ENCODE measurements around the gene CSNK1D.

CSNK1D gene

DNA sequence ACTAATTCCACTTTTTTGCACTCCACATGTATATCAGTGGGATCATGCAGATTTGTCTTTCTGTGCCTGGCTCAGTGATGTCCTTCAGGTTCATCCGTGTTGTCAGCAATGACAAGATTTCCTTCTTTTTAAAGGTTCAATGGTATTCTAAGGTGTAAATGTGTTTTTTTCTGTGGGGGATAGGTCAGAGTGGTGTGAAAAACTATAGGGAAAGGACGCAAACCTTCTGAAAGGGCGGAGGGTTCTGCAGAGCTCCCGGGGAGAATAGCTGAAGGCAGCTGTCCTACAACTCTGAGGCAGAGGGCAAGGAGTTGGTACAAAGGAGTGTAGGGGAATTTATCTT lies 21.9 kb upstream of the CSNK1D start:
- CTCF ChIA-PET = no interaction called here
- peaks cover 3% of the 10 kb centered on the region for H3K27me3 Mint-ChIP-seq
- H3K4me3 Mint-ChIP-seq = no peak overlapping the region
- DNase-seq = no peak
- no peaks in the 10 kb centered on the region for H3K9me3 Mint-ChIP-seq
- peaks cover 75% of the 10 kb centered on the region for H3K4me1 Mint-ChIP-seq
- peak overlapping the region; percentile 22 for H3K27ac Mint-ChIP-seq
- peaks cover 4% of the 10 kb centered on the region for H3K36me3 Mint-ChIP-seq

DNA sequence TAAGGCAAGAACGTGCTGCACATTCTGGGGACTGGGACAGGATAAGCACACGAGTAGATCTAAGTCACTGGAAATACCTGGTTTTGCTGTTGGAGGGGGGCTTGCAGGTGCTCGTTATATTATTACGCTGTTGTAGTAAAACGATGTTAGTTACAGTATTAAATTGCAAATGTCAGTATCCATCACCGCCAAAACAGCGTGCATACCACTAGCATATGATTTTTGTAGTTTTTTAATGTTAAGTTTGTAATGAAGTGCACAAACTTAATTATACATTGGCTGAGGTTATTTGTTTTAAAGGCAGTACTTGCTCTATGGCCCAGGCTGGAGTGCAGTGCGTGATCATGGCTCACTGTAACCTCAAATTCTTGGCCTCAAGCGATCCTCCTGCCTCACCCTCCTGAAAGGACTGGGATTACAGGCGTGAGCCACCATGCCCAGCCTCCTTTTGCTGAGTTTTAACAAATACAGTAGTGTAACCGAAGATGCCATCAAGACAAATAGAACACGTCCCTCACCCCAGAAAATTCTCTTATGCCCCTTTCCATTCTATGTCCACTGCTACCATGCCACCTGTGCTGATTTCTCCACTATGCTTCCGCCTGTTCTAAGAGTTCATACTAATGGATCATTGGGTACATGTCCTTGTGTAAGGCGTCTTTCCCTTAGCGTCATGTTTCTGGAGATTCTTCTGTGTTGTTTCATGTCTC lies 20.7 kb upstream of the CSNK1D start:
- DNase-seq = no peak
- Mint-ChIP-seq H3K27me3 (peaks cover 3% of the 10 kb centered on the region), H3K4me3 (peak overlapping the region; percentile 73), H3K4me1 (peaks cover 63% of the 10 kb centered on the region), H3K9me3 (no peaks in the 10 kb centered on the region), H3K36me3 (peaks cover 4% of the 10 kb centered on the region), H3K27ac (peak overlapping the region; percentile 93)
- CTCF ChIA-PET = no interaction called here

DNA sequence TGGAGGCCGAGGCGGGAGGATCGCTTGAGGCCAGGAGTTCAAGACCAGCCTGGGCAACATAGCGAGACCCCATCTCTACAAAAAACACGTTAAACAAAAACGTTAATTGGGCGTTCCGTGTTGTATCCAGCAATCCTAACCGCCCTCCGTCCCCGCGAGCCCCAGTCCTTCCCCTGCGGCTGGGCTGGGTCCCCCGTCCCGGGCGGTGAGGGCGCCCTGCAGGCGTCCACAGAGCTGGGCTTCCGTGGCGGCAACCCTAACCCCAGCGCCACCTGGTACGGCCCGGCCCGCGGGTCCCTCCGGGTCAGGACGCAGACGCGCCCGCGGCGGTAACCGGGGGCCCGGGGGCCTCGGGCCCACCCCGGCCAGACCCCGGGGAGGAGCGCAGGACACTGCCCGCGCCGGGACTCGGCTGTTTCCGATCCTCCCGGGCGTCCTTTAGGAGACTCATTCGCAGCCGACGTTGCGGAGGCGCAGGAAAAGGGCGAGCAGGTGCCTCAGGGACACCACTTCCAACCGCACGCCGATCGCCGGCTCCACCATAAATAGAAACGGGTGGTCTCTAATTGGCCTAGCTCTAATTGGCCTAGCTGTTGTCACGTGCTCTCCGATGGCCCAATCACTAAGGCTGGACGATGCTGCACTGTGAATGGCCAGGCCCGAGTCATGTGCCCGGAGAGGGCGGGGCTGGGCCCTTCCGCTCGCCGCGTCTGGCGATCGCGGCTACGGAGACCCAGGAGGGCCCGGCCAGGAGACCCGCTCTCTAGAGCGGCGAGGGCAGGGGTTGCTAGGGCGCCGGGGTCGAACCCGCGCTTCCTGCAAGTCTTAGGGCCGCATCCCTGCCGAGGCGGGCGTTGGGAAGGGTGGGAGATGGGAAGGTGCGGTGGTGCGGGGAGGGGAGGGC lies 19.0 kb upstream of the CSNK1D start:
- Mint-ChIP-seq H3K4me1 (peaks cover 47% of the 10 kb centered on the region), H3K9me3 (no peaks in the 10 kb centered on the region), H3K27ac (peak overlapping the region; percentile 91), H3K36me3 (peaks cover 4% of the 10 kb centered on the region), H3K4me3 (peak overlapping the region; percentile 84), H3K27me3 (peaks cover 4% of the 10 kb centered on the region)
- DNase-seq = peak; percentile 96
- CTCF ChIA-PET = interaction anchor here (1.0 to 1.8 kb wide), 3 partner anchors 10 to 28 kb away, joined by 3 to 6 read pairs (median 5); partner anchors contain the start of gene CD7

DNA sequence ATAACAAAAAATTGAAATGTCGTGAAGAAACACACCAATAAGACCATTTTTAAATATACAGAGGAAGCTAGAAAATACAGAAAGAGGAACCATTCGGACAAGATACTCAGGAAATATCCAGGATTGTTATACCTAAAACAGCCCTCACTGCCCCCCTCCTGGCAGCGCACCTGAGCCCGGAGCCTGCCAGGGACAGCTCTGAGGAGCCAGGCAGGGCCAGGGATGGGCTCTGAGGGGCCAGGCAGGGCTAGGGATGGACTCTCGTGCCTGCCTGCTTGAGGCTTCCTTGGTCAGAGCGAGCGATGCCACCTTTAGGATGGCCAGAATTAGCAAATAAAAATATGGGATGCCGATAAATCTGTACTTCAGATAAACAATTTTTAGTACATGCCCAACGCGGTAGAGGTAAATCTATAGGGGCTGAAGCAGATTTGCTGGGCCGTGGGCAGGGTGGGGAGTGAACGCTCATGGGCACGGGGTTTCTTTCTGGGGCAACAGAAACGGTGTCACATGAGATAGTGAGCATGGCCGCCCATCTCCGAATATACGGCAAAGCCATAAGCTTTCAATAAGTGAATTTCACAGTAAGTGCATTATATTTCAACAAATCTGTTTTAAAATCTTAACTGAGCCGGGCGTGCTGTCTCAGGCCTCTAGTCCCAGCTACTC lies 18.2 kb upstream of the CSNK1D start:
- Mint-ChIP-seq H3K27ac (peak overlapping the region; percentile 67), H3K27me3 (peaks cover 8% of the 10 kb centered on the region), H3K9me3 (no peaks in the 10 kb centered on the region), H3K36me3 (peaks cover 4% of the 10 kb centered on the region), H3K4me1 (peaks cover 39% of the 10 kb centered on the region), H3K4me3 (peak overlapping the region; percentile 57)
- DNase-seq = no peak
- CTCF ChIA-PET = interaction anchor here (1.8 kb wide), 1 partner anchor 26 kb away, joined by 5 read pairs; the partner anchor contains the start of gene CD7

DNA sequence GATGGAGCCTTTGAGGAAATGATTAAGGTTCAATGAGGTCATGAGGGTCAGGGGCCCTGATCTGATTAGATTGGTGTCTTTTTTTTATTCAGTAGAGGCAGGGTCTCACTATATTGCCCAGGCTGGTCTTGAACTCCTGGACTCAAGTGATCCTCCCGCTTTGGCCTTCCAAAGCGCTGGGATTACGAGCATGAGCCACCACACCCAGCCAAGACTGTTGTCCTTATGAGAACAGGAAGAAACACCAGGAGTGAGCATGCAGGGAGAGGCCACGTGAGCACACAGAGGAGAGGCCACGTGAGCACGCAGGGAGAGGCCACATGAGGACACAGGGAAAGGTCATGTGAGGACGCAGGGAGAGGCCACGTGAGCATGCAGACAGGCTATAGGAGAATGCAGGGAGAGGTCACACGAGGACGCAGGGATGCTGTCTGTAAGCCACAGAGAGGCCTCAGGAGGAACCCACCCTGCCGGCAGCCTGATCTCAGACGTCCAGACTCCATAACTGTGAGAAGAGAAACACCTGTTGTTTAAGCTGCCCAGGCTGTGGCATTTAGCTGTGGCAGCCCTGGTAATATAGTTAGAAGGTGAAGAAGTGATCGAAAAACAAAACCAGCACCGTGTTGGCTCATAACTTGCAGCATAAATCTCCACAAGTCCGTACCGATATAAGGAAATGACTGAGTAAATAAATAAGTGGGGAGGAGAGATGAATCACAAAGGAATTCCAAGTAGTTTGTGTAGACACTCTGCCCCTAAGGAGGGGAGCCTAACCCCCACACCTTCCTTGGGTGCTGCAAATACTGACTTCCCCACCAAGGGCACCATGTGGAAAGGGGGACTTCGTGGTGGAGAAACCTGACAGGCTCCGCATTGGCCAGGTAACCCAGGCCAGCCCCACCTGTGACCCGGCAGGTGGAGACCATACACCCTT lies 14.6 kb upstream of the CSNK1D start:
- no peaks in the 10 kb centered on the region for H3K36me3 Mint-ChIP-seq
- H3K4me3 Mint-ChIP-seq = no peak overlapping the region
- CTCF ChIA-PET = no interaction called here
- DNase-seq = no peak
- H3K27ac Mint-ChIP-seq = no peak overlapping the region
- H3K9me3 Mint-ChIP-seq = no peaks in the 10 kb centered on the region
- peaks cover 11% of the 10 kb centered on the region for H3K4me1 Mint-ChIP-seq
- H3K27me3 Mint-ChIP-seq = peaks cover 36% of the 10 kb centered on the region

DNA sequence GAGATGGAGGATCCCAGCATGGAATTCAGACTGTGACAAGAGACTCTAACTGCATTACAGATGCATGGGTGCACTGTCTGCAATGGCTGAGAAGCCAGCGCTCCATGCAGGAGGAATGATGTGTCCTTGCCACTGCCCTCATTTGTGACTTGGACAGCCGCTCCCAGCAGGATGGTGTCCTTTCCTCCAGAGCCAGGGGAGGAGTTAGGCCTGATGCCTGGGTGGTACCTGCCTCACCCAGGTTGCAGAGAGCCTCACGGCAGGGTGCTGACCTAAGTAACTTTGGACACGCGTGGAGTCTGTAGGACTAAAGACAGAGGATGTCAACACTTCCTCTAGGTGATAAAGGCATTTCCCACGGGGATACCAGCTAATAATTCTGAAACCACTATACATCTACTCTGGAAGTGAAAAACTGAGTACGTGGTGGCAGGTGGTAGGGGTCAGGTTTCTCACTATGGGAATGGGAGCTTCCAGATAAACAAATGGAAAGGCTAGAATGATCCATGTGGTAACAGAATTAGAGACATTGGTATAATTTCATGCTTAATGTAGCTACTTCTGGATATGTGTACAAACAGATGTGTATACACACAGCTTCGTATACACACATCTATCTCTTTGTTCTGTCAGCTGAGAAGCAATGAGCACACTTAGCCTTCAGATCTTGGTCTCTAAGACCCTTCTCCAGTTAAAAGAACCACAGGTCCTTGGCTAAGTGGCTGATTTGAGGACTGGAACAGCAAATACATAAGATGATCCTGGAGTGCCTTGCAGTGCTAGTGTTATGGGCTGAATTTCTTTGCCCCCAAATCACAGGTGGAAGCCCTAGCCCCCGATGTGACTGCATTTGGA lies 13.7 kb upstream of the CSNK1D start:
- H3K27me3 Mint-ChIP-seq = peaks cover 41% of the 10 kb centered on the region
- H3K4me3 Mint-ChIP-seq = no peak overlapping the region
- no peaks in the 10 kb centered on the region for H3K9me3 Mint-ChIP-seq
- peaks cover 9% of the 10 kb centered on the region for H3K4me1 Mint-ChIP-seq
- no peaks in the 10 kb centered on the region for H3K36me3 Mint-ChIP-seq
- no peak overlapping the region for H3K27ac Mint-ChIP-seq
- CTCF ChIA-PET = no interaction called here
- no peak for DNase-seq

DNA sequence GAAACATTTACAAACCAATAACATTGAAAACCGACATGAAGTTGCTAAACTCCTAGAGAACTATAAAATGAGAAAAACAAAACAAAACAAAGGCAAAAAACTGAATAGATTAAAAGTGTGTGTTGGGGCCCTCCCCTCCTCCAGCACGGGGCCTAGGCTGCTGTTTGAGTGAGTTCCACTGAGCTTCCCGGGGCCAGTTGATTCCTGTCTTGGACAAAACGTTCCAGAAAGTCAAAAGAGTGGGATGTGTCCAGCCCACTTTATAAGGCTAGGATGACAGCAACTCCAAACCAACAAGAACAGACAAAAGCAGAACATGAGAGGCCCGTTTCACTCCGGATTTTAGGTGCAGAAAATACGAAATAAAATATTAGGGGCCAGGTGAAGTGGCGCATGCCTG lies 11.6 kb upstream of the CSNK1D start:
- Mint-ChIP-seq H3K36me3 (no peaks in the 10 kb centered on the region), H3K9me3 (no peaks in the 10 kb centered on the region), H3K27me3 (peaks cover 41% of the 10 kb centered on the region), H3K4me1 (peaks cover 13% of the 10 kb centered on the region), H3K27ac (no peak overlapping the region), H3K4me3 (no peak overlapping the region)
- CTCF ChIA-PET = no interaction called here
- no peak for DNase-seq

DNA sequence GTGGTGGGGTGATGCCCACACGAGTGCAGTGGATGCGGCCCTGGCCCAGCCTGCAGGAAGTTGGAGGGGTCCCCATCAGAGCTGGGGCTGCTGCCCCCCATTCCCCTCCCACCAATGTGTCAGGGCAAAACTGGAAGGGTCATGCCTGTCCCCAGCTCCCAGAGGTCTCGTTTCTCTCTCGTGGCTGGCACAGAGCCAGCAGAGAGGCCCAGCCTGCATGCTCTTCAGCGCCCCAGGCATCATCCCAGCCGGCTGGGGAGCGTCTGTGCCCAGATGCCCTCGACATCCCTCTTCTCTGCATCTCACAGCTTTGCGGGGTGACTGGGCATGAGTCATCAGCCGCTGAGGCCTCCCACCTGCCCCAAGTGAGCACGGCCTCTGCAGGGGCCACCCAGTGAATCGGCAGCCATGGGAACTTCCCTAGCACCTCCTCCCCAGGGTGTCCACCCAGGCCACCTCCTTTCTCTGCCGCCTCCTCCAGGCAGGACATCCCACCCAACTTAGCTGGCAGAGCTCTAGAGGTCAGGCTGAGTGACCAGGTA lies 9.8 kb upstream of the CSNK1D start:
- Mint-ChIP-seq H3K36me3 (no peaks in the 10 kb centered on the region), H3K4me3 (no peak overlapping the region), H3K4me1 (peaks cover 13% of the 10 kb centered on the region), H3K27me3 (peaks cover 50% of the 10 kb centered on the region), H3K9me3 (no peaks in the 10 kb centered on the region), H3K27ac (no peak overlapping the region)
- CTCF ChIA-PET = interaction anchor here (0.7 kb wide), 2 partner anchors 54 to 323 kb away, joined by 3 to 4 read pairs; no protein-coding TSS in a partner anchor
- DNase-seq = no peak

DNA sequence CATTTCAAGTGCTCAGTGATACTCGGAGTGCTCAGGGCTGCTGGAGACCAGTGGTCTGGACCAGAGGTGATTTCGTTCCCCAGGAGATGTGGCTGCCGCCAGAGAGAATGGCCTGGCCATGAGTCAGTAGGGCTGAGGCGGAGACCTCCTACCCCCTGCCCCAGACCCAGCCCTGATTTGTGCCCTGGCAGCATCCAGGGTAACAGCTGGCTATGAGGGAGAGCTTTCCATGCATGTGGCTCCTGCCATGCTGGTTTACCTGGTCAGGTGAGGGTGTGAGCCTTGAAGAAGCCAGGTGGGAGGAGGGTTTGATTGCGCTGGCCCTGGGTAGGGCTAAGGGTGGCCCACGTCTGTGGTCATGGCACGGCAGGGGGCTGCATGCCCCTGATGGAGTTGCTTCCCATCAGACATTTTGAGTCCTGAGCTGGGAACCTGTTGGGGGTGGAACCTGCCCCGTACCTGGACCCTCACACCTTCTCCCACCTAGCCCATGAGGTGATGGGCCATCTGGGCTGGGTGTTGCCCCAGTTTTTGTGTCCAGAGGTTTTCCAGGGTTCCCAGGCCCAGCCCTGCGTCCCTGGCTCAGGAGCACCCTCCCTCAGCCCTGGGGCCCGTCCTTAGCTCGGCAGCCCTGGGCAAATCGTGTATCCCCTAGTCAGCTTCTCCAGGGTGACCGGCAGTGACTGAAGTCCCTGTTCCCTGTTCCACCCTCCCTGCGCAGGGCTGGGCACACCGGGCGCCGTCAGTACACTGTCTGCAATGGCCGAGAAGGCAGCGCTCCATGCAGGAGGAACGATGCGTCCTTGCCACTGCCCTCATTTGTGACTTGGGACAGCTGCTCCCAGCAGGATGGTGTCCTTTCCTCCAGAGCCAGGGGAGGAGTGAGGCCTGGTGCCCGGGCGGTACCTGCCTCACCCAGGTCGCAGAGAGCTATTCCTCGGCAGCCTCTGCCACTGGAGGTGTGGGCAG lies 9.0 kb upstream of the CSNK1D start:
- Mint-ChIP-seq H3K36me3 (no peaks in the 10 kb centered on the region), H3K27ac (no peak overlapping the region), H3K9me3 (no peaks in the 10 kb centered on the region), H3K4me3 (no peak overlapping the region), H3K27me3 (peaks cover 52% of the 10 kb centered on the region), H3K4me1 (peaks cover 13% of the 10 kb centered on the region)
- CTCF ChIA-PET = interaction anchor here (0.7 kb wide), 1 partner anchor 322 kb away, joined by 3 read pairs; no protein-coding TSS in a partner anchor
- no peak for DNase-seq

DNA sequence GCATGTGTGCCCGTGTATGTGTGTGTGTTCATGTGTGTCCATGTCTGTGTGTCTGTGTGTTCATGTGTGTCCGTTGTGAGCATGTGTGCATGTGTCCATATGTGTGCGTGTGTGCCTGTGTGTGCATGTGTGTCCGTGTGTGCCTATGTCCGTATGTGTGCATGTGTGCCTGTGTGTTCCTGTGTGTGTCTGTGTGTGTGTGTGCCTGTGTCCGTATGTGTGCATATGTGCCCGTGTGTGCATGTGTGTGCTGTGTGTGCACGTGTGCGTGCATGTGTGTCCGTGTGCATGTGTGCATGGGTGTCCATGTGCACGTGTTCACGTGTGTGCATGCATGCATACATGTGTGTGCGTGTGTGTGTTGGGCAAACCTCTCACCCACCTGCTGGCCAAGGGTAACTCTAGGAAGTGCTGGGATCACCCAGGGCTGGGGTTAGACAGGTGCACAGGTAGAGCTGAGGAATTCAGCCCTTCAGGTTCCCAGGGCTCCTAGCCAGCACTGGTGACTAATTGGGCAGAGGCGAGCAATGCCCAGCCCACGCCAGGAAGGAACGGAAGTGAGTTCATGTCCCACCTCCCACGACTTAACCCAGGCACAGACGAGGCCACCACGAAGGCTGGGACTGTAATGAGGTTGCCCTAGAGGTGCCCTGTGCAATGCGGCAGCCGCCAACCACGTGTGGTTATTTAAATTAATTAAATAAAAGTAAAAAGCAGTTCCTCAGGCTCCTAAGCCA lies 8.2 kb upstream of the CSNK1D start:
- DNase-seq = no peak
- Mint-ChIP-seq H3K4me3 (no peak overlapping the region), H3K9me3 (no peaks in the 10 kb centered on the region), H3K36me3 (no peaks in the 10 kb centered on the region), H3K27me3 (peaks cover 53% of the 10 kb centered on the region), H3K4me1 (peaks cover 13% of the 10 kb centered on the region), H3K27ac (no peak overlapping the region)
- CTCF ChIA-PET = no interaction called here

DNA sequence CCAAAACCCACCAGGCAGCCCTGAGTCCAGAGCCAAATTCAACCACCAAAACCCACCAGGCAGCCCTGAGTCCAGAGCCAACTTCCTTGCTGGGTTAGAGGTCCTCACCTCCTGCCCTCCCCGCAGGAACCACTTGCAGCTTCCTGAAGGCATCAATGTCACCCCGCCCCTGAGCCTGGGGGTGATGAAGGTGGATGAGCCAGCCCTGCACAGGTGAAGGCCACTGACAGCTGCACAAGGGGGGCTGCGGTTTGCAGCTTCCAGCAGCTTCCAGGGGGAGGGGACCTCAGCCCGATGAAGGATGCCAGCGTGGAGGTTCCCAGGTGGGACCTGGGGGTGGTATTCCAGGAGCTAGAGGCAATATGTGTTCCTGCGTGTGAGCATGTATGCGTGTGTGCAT lies 7.6 kb upstream of the CSNK1D start:
- H3K27me3 Mint-ChIP-seq = peaks cover 51% of the 10 kb centered on the region
- H3K4me3 Mint-ChIP-seq = no peak overlapping the region
- no peaks in the 10 kb centered on the region for H3K36me3 Mint-ChIP-seq
- peaks cover 13% of the 10 kb centered on the region for H3K4me1 Mint-ChIP-seq
- DNase-seq = peak; percentile 34
- no peaks in the 10 kb centered on the region for H3K9me3 Mint-ChIP-seq
- CTCF ChIA-PET = no interaction called here
- no peak overlapping the region for H3K27ac Mint-ChIP-seq

All from activated naive CD4-positive, alpha-beta T cell treated with anti-CD3 and anti-CD28 coated beads, Interleukin-2, amount 10 ng/mL, durations not matched to agents 7 days and 5 days (primary cell).